ENCODE results near the gene GNS.

DNA sequence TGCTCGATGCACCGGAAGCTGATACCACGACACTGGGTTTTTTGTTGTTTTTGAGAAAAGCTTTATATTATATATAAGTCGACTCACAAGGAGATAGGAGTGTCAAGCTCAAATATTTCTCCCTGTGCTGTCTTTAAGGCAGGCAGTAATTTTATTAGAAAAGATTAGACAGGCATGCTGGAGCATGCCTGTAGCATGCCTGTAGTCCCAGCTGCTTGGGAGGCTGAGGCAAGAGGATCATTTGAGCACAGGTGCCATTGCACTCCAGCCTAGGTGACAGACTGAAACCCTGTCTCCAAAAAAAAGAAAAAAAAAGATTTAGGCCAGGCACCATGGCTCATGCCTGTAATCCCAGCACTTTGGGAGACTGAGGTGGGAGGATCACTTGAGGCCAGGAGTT, 51.8 kb downstream of the GNS start:
- TF ChIP-seq, protein P1, sequence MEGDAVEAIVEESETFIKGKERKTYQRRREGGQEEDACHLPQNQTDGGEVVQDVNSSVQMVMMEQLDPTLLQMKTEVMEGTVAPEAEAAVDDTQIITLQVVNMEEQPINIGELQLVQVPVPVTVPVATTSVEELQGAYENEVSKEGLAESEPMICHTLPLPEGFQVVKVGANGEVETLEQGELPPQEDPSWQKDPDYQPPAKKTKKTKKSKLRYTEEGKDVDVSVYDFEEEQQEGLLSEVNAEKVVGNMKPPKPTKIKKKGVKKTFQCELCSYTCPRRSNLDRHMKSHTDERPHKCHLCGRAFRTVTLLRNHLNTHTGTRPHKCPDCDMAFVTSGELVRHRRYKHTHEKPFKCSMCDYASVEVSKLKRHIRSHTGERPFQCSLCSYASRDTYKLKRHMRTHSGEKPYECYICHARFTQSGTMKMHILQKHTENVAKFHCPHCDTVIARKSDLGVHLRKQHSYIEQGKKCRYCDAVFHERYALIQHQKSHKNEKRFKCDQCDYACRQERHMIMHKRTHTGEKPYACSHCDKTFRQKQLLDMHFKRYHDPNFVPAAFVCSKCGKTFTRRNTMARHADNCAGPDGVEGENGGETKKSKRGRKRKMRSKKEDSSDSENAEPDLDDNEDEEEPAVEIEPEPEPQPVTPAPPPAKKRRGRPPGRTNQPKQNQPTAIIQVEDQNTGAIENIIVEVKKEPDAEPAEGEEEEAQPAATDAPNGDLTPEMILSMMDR (IDR thresholded peaks at IDR 0.05) = no peak
- no peak for TF ChIP-seq POLR2A (IDR thresholded peaks at IDR 0.05)

All from esophagus squamous epithelium (tissue), 4 donors.